ENCODE data around the gene MRPL10. TPM values are rescaled to one million over a fixed set of nuclear protein-coding genes. Genes with fewer than 3 reads are reported as not detected.
A peak's percentile ranks its signal among the peaks of the same experiment; 100 is the strongest.

Gene MRPL10
- total RNA-seq = 38.5 and 43.4 TPM in 2 replicates
- 84.0 and 88.1 TPM in 2 replicates for polyA plus RNA-seq
- 61.7 and 64.3 TPM in 2 replicates for polyA plus RNA-seq (2011; cell fraction: cytosol; rRNA removed)
- 28.5 and 31.6 TPM in 2 replicates for polyA plus RNA-seq (2011; cell fraction: nucleus; rRNA removed)
- 45.5 and 51.0 TPM in 2 replicates for polyA plus RNA-seq (2012)
- 64.0 and 68.7 TPM in 2 replicates for polyA minus RNA-seq
- polyA minus RNA-seq (2011; cell fraction: cytosol; rRNA and poly(A)+ RNA removed) = 83.4 TPM
- polyA minus RNA-seq (2011; cell fraction: nucleus; rRNA and poly(A)+ RNA removed) = 8.4 and 12.2 TPM in 2 replicates
- Bru-seq, nascent RNA = percentile 63 among the genes with signal in this experiment
- BruChase-seq, experiment 1, labeled RNA remaining after a 6-hour chase = percentile 83 among the genes with signal in this experiment
- BruChase-seq, experiment 2, labeled RNA remaining after a 2-hour chase = percentile 74 among the genes with signal in this experiment
- long read RNA-seq, transcript MRPL10-202 (5 exons, 1,725 nt) = major isoform, 101 of 117 reads
- long read RNA-seq, transcript MRPL10-203 (6 exons, 1,622 nt) = minor isoform, 7 of 117 reads
- long read RNA-seq, partial matches to known transcripts = 6 of 117 reads
- long read RNA-seq, other reads (novel, unspliced or antisense) = 2 of 117 reads

DNA sequence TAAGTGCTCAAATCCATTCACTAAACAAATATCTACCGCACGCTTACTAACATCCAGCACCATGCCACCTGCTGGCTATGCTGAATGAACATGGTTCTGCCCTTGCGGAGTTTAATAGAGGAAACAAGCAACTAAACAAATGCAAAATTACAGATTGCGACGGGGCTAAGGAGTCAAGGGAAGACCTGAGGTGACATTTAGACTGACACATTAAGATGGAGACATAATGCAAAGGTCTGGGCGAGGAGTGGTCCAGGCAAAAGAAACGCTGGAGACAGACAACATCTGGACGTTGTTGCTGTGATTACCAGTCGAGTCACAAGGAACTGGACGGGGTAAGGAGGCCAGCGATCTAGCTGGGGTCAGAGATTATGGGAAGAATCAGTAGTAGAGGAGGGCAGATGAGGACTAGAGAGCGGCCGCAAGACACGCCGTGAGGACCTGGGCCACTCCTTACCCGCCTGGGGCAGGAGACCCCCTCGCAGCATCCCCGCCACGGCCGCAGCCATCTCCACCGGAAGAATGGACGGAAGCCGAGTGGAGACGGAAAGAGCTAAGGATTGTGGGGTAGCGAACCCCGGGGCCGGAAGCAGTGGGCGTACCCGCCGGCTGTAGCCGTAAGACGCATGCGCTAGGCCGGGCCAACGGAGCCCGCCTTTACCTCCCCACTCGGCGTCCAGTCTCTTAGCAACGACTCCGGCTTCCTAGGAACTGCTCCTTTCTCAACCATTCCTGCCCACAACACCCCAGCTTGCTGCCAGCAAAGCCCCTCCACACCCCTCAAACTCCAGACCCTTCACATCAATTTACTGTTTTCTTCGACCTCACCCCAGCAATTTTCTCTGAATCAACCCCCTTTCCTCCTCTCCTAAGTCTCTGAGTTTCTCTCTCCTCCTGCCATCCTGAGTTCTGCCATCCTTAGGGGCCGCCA is at the start of gene MRPL10, which contains the start of gene LRRC46:
TSS of gene MRPL10 (minus strand) at position 539 of the 931 bp plus-strand sequence. CDS start at position 509, 30 bp downstream.
TSS of gene LRRC46 (plus strand) at position 668 of the 931 bp plus-strand sequence. CDS start 320 bp downstream, outside the sequence.
- peaks cover 14% of the 10 kb centered on the region for H3K79me2 ChIP-seq (ENCODE audit: control insufficient read depth, insufficient read depth, low read length)
- H3K9ac ChIP-seq (replicated peaks; ENCODE audit: extremely low read depth, insufficient read depth, low read length) = peak within 1 kb of the TSS; percentile 74
- H3K27ac ChIP-seq (ENCODE audit: insufficient read depth, low read depth, low read length) = peak within 1 kb of the TSS; percentile 45
- dilution Hi-C loops (cut with MboI; ENCODE audit: extremely low pct_ligation_motif_present, low sequenced_read_pairs) (no loop called here), intact Hi-C loops (cut with micrococcal nuclease) (loop anchor here (1.0 to 2.0 kb wide), 2 partner anchors 10 to 54 kb away; partner anchors contain the start of gene OSBPL7)
- DNase-seq (ENCODE audit: low read depth, low spot score) (peak; percentile 95), FAIRE-seq (peak; percentile 97)
- TF ChIP-seq POLR2A (IDR thresholded peaks at IDR 0.05; ENCODE audit: low read depth, low read length) (peak; percentile 99), POLR2AphosphoS5 (IDR thresholded peaks at IDR 0.05; ENCODE audit: insufficient read depth, low read depth, low read length) (peak; percentile 99), MYC (IDR thresholded peaks at IDR 0.05; ENCODE audit: low read depth, low read length) (peak; percentile 61), JUN (IDR thresholded peaks at IDR 0.05; ENCODE audit: borderline replicate concordance, insufficient read depth, insufficient read length, low read depth) (no peak)
- TF ChIP-seq, protein P1, sequence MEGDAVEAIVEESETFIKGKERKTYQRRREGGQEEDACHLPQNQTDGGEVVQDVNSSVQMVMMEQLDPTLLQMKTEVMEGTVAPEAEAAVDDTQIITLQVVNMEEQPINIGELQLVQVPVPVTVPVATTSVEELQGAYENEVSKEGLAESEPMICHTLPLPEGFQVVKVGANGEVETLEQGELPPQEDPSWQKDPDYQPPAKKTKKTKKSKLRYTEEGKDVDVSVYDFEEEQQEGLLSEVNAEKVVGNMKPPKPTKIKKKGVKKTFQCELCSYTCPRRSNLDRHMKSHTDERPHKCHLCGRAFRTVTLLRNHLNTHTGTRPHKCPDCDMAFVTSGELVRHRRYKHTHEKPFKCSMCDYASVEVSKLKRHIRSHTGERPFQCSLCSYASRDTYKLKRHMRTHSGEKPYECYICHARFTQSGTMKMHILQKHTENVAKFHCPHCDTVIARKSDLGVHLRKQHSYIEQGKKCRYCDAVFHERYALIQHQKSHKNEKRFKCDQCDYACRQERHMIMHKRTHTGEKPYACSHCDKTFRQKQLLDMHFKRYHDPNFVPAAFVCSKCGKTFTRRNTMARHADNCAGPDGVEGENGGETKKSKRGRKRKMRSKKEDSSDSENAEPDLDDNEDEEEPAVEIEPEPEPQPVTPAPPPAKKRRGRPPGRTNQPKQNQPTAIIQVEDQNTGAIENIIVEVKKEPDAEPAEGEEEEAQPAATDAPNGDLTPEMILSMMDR (IDR thresholded peaks at IDR 0.05; ENCODE audit: extremely low read depth in 1 of 2, insufficient read depth in 1 of 2, low read depth in 1 of 2, low read length in 2 of 2) = peak; percentile 35 to 38
- TF ChIP-seq, protein P2, sequence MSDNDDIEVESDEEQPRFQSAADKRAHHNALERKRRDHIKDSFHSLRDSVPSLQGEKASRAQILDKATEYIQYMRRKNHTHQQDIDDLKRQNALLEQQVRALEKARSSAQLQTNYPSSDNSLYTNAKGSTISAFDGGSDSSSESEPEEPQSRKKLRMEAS (IDR thresholded peaks at IDR 0.05; ENCODE audit: insufficient read depth, insufficient read length) = no peak
- ChIA-PET CTCF (interaction anchor here (0.6 to 1.7 kb wide), 12 partner anchors 9 to 167 kb away, joined by 3 to 22 read pairs (median 4); partner anchors contain the start of genes OSBPL7, PNPO and SCRN2), POLR2A (interaction anchor here (1.2 kb wide), 2 partner anchors 9 kb away, joined by 3 to 5 read pairs; partner anchors contain the start of gene OSBPL7)
- TSS peak; percentile 83 for BruUV-seq (replicated peaks)
- H3K4me2 ChIP-seq (ENCODE audit: insufficient read depth, low read length) = peak within 1 kb of the TSS; percentile 90
- H3K9me3 ChIP-seq (replicated peaks; ENCODE audit: control insufficient read depth, insufficient read depth, low read length) = no peaks in the 10 kb centered on the region
- H3K4me3 ChIP-seq (replicated peaks in 1 of 3; ENCODE audit: insufficient read depth in 1 of 3, low read depth in 1 of 3, low read length in 3 of 3) = peak within 1 kb of the TSS; percentile 58 to 78 (median 71)
- no peaks in the 10 kb centered on the region for H3K9me1 ChIP-seq (replicated peaks; ENCODE audit: control insufficient read depth, extremely low read depth, insufficient read depth, low read length)
- H3K27me3 ChIP-seq (ENCODE audit: control insufficient read depth in 2 of 2, insufficient read depth in 2 of 2, low read length in 2 of 2) = no peaks in the 10 kb centered on the region
- peak within 1 kb of the TSS; percentile 81 for H2AFZ ChIP-seq (ENCODE audit: low read depth, low read length)
- H3K4me1 ChIP-seq (ENCODE audit: control insufficient read depth, extremely low read depth, insufficient read depth, low read length) = peaks cover 28% of the 10 kb centered on the region
- H3K36me3 ChIP-seq (ENCODE audit: control insufficient read depth in 2 of 2, extremely low read depth in 1 of 2, insufficient read depth in 2 of 2, low read length in 2 of 2) = peaks cover 4 to 17% of the 10 kb centered on the region in 2 experiments
- no peaks in the 10 kb centered on the region for H4K20me1 ChIP-seq (replicated peaks; ENCODE audit: control insufficient read depth, extremely low read depth, insufficient read depth, low read length)
